ENCODE data around the gene OR1K1.
A peak's percentile ranks its signal among the peaks of the same experiment; 100 is the strongest.
"Not testable (repeated sequence)": the region's sequence is repeated elsewhere in the genome, so short reads cannot be mapped to it uniquely, and the experiment has no call there.

OR1K1 gene, protein sequence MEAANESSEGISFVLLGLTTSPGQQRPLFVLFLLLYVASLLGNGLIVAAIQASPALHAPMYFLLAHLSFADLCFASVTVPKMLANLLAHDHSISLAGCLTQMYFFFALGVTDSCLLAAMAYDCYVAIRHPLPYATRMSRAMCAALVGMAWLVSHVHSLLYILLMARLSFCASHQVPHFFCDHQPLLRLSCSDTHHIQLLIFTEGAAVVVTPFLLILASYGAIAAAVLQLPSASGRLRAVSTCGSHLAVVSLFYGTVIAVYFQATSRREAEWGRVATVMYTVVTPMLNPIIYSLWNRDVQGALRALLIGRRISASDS

DNA sequence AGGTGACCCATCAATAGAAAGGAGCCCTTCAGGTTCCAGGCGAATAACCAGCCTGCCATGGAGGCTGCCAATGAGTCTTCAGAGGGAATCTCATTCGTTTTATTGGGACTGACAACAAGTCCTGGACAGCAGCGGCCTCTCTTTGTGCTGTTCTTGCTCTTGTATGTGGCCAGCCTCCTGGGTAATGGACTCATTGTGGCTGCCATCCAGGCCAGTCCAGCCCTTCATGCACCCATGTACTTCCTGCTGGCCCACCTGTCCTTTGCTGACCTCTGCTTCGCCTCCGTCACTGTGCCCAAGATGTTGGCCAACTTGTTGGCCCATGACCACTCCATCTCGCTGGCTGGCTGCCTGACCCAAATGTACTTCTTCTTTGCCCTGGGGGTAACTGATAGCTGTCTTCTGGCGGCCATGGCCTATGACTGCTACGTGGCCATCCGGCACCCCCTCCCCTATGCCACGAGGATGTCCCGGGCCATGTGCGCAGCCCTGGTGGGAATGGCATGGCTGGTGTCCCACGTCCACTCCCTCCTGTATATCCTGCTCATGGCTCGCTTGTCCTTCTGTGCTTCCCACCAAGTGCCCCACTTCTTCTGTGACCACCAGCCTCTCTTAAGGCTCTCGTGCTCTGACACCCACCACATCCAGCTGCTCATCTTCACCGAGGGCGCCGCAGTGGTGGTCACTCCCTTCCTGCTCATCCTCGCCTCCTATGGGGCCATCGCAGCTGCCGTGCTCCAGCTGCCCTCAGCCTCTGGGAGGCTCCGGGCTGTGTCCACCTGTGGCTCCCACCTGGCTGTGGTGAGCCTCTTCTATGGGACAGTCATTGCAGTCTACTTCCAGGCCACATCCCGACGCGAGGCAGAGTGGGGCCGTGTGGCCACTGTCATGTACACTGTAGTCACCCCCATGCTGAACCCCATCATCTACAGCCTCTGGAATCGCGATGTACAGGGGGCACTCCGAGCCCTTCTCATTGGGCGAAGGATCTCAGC is at the start of gene OR1K1:
Gene OR1K1, plus strand, starts transcription at position 58 of the 995 bp plus-strand sequence. Its CDS starts 0 bp downstream, at position 58.
- no peak for DNase-seq

DNA sequence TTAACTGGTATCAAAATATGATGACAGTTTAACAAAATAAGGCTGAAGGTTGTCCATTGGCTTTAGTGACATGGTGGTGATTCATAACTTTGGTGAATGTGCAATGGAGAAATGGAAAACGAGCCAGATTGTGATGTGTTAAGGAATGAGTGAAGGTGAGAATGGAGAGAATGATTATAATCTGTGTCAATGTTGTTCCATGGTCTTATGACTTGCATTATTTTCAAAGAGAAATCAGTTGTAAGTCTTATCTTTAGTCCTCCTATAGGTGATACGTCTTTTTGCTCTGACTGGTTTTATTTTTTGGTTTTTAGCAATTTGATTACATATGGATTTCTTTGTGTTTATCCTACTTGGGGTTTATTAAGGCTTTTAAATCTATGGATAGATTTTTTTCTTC is 45.1 kb upstream of the OR1K1 start:
- DNase-seq, result no peak

DNA sequence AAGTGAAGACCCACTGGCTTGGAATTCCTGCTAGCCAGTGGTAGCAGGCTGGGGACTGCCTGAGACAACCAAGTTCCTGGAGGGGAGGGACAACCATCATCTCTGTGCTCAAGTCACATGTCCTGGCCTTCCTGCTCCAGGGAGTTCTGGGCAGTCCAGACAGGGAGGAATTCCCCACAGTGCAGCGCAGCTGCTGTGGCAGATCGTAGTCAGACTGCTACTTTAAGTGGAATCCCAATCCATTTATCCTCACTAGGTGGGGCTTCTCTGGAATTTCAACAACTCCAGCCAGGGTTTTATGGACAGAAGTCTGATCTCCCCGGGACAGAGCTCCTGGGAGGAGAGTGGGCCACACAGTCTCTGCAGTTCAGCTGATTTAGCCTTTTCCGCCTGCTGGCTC is 32.1 kb upstream of the OR1K1 start:
- no peak for DNase-seq

DNA sequence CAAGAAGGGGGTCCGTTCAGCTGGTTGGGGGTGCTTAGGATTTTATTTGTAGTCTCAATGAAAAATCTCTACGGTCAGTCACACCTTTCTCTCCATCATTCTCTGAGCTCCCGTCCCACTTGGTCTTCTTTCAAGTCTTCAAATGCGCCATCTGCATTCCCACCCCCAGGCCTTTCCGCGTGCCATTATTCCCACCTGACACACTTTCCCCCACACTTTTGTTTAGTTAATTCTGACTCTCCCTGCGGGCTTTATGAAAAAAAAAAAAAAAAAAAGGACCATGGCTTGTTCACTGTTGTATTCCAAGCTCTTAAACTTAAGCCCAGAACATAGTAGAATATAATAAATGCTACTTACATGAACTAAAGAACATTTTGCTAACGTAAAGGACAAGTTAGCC is 22.9 kb upstream of the OR1K1 start:
- DNase-seq, result no peak

DNA sequence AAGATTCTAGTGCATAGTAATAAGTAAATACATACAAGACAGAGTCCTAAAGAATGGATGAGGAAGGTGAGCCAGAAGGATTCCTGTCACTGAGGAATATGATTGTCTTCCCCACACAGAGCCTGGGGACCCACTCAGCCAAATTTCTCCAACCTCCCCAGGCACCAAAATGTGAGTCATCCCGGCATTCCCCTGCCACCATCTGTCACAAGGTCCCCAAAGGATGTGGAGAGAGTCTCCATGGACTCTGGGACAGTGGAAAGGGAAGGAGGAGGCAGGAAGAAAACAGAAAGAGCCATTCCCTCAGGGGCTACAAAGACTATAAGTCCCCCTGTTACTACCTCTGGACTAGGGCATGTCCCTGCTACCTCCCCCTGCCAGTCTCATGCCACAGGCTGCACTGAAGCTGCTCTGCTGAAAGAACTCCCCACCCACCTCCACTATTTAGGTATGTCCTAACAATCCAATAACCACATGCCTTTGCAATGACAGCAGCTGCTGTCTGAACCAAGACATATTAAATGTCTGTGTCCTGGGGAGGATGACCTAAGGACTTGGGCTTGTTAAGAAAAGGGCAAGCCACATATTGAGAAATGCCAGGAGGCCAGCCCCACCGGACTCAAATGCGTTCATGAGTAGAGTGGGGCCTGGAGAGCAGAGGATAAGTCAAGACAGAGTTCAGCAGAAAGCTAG is 21.8 kb upstream of the OR1K1 start:
- no peak for DNase-seq

DNA sequence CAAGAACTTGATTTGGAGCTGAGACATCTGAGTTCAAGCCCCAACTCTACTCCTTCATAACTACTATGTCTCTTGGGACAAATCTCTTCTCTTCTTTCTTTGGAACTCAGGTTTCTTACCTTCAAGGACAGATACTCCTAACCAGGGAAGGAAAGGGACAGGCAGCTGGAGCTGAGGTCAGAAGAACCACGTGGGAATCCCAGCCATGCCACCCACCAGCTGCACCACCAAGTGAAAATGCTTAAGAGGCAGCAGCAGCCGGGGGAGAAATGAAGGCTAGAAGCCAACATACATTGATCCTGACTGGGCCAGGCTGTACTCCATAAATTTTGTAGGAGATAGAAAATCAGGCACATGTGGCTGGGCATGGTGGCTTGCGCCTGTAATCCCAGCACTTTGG is 20.7 kb upstream of the OR1K1 start:
- DNase-seq, result no peak

DNA sequence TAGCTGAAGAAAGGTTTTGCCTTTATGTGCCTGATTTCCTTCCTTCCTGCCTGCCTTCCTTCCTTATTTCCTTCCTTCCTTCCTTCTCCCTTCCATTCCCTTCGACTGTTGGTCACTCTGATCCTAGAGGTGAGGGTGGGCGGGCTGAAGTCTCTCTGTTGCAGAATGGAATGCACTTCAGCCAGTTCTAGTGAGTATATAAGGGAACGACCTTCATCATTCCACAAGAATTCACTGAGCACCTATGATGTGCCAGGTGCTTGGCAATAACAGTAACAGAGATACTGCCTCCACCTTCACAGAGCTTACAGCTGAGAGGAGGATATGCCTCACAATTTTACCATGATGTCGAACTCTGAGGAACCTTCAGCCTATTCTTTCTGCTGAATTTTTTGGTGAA is 19.9 kb upstream of the OR1K1 start:
- DNase-seq, result no peak

DNA sequence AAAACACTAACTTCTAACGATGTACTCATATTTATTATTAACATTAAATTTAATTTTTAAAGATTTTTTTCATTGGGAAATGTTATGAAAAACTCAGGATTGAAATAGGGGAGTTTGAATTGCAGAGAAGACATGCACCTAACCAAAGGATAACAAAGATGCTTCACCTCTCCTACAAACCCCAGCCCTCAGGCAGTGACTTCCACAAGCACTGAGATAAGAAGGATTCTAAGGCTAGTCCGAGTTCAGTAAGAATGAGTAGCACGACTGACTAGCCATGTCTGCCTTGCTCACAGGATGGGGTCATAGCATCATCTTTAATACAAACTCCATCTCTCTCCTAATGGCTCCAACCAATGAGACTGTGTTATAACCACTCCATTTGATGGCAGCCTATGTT is 18.3 kb upstream of the OR1K1 start:
- DNase-seq, result no peak

DNA sequence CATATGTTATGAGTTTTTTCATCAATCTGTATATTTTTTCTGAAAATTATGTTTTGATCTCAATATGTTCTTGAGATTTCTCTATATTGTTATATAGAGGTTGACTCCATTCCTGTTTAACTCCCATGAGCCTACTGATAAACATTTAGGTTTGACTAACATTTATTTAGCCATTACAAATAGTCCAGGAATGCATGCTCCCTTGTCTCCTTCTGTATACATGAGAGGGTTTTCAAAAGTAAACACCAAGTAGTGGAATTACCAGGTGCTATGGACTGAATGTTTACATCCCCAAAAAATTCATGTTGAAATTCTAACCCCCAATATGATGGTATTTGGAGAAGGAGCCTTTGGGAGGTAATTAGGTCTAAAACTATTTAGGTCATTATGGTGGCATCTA is 14.7 kb upstream of the OR1K1 start:
- DNase-seq, result no peak

DNA sequence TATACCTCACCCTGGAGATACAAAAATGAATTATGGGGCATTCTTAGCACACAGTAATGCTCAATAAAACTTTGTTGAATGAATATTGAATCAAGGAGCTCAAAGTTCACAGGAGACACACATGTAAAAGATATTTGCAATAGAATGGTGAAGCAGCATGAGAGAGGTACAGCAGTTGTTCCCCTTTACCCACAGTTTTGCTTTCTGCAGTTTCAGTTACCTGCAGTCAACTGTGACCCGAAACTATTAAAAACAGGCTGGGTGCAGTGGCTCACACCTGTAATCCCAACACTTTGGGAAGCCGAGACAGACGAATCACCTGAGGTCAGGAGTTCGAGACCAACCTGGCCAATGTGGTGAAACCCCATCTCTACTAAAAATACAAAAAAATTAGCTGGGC is 13.6 kb upstream of the OR1K1 start:
- DNase-seq, result no peak

DNA sequence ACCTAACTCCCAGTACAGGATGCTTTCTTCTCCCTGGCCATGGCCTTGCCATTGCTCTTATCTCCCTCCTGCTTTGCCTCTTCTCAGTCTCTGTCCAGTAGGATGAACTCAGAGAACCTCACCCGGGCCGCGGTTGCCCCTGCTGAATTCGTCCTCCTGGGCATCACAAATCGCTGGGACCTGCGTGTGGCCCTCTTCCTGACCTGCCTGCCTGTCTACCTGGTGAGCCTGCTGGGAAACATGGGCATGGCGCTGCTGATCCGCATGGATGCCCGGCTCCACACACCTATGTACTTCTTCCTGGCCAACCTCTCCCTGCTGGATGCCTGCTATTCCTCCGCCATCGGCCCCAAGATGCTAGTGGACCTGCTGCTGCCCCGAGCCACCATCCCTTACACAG is 11.1 kb upstream of the OR1K1 start, which contains the start of gene OR5C1:
Gene OR5C1, plus strand, starts transcription at position 103 of the 400 bp plus-strand sequence. Its CDS starts 0 bp downstream, at position 103.
- DNase-seq, result no peak

DNA sequence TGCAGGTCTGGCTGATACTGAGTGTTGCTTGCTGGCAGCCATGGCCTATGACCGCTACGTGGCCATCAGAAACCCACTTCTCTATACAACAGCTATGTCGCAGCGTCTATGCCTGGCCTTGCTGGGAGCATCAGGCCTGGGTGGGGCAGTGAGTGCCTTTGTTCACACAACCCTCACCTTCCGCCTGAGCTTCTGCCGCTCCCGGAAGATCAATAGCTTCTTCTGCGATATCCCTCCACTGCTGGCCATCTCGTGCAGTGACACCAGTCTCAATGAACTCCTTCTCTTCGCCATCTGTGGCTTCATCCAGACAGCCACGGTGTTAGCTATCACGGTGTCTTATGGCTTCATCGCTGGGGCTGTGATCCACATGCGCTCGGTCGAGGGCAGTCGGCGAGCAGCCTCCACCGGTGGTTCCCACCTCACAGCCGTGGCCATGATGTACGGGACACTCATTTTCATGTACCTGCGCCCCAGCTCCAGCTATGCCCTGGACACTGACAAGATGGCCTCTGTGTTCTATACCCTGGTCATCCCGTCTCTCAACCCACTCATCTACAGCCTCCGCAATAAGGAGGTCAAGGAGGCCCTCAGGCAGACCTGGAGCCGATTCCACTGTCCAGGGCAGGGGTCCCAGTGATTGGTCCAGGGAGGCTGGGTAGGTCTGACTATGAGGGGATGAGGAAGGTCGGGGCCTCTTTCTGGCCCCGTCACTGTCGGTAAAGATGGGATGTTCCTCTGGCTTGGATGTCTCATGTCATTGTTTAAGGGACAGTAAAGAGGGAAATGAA is 10.5 kb upstream of the OR1K1 start:
- DNase-seq, result no peak

DNA sequence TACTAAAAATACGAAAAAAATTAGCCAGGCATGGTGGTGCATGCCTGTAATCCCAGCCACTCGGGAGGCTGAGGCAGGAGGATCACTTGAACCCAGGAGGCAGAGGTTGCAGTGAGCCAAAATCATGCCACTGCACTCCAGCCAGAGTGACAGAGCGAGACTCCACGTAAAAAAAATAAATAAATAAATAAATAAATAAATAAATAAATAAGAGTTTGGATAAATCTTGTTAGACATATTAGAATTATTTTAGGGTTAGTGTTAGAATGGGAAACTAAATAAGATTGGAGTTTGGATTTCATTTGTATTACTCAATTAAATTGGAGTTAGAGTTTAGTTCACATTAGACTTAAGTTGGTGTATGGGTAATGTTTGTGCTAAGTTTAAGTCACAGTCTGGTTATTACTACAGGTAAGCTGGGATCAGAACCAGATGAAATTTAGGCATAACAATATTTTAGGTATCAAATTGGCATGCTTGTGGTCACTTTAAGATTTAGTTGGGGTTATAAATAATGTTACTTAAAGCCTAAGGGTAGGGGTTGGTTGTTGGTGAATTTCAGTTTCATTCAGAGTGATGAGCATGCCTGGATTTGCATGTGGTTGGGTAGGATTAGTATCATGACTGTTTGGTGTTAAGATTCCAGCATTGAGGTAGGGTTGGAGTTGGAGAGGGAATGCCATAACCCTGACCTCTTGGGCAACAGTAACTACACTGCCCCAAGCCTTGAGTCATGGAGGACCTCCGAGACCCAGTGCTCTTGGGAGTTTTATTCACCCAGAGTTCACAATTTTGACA is 7.9 kb upstream of the OR1K1 start:
- no peak for DNase-seq

DNA sequence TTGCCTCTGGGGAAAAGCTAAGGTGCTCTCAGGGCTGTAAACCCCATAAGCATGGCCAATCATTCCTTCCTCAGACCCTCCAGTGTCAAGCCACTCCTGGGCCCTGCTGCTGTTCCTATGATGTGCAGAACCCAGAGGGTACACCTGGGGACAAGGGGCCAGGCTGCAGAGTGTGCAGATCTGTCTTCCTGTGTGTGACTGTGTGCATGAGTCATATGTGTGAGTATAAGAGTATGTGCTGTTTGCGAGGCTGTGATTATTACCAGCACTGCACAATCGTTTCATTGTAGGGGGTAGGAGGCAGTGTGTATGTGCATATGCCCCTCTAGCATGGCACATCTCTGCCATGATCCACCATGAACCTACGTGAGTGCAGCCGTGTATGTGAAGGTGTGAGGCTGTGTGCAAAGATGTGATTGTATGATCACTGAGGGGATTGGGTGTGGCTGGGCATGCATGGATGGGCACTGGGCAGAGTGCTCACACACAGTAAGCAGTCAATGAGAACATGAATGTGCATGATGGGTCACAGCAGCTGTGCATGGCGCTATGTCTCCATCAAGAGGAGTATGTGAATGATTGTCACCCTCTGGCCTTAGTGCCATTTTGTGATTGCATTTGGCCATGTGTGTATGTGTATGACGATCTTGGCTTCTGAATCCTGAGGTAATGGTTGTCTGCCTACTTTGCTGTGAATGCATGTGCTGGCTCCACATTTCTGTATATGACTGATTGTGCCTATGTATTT is 2.4 kb upstream of the OR1K1 start:
- no peak for DNase-seq

DNA sequence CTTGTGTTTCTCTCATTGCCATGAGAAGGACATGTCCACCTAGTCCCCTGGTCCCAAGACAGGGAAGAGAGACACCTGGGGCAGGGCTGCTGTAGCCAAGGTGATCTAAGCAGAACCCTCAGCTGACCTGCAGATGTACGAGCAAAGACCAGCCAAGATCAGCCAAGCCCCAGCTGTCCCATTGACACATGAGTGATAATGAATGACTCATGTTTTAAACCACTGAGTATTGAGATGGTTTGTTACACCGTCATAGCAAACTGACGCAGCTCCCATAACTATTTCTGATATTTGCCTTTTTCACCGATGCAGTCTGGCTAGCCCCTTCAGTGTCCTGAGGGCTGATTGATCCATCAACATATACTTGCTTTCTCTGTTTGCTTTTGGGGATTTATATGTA is 6.7 kb downstream of the OR1K1 start:
- no peak for DNase-seq

DNA sequence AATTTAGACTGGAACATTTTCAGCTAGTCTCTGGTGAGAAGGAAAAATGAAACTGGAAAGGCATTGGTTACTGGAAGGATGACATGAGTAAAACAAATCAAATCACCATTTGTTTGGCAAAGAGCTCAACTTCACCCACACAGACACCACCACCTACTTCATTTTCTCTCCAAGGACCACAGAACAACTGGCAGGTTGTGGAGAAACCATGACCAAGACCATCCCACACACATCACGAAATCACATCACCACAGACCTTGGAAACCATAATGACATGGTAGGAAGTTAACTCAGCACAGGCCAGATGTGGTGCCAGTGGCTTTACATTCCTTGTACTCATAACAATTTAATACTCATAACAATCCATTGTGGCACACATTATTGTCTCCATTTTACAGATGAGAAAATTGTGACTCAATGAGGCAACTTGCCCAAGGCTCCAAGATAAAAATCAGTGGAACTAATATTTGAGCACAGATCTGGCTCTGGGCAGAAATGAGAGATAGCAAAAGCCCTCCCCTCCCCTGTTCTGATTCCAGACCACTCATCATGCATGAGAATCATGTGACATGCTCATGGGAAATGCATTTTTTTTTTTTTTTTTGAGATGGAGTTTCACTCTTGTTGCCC is 7.5 kb downstream of the OR1K1 start:
- DNase-seq, result no peak

DNA sequence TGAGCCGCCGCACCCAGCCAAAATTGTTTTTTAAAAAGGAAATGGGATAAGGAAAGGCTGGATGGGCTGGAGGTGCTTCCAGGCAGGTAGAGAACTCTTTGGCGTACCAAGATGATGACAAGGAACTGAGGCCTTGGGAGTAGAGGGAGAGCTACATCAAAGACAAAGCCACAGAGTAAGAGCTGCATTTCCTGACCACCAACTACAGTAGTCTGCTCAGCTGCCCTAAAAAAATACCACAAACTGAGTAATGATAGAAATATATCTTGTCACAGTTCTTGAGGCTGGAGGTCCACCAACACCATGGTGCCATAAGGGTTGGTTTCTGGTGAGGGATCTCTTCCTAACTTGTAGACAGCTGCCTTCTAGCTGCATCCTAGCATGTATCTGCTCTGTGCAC is 8.2 kb downstream of the OR1K1 start:
- no peak for DNase-seq

DNA sequence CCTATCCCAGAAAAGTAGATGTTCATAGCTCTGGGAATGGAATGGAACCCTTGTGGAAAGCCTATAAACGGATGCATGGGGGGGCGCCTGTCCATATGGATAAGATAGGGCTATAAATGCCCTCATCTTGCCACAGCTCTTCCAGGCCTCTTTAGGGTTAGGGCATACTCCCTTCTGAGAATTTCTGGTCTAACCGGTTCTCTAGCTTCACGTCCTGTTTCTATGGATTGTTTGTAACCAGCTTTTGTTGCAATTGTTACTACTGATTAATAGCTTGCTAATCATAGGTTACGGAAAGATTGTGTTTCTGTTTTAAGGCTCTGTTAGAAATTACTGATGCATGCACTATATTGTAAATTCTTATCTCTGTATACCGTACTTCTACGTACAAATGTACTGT is 9.3 kb downstream of the OR1K1 start:
- not testable (repeated sequence) for DNase-seq

DNA sequence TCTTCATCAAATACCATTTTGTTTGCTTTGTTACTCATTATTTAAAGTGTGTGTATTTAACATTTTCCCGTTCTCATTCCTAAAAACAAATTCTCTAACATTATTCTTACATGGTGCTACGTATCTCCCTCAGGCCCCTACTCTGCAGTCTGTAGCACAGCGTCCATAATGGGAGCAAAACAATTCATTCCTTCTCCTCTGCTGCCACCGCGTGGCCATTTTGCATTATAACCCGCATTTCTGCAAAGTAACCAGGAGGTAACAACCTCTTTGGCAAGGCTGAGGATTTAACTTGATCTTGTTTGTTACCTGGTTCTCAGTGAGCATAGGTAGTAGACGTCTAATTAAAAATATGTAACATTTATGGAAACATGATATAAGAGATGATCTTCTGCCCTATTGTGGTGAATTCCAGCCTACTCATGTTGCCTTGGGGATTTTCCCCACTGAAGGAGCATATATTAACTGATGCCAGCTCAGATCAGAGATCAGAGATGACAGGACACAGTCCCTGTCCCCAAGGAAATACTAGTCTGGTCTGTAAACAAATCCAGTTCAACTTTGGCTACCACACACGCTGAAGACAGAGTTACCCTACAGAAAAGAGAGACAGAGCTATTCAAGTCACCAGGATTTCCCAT is 10.5 kb downstream of the OR1K1 start:
- DNase-seq, result peak; percentile 77

DNA sequence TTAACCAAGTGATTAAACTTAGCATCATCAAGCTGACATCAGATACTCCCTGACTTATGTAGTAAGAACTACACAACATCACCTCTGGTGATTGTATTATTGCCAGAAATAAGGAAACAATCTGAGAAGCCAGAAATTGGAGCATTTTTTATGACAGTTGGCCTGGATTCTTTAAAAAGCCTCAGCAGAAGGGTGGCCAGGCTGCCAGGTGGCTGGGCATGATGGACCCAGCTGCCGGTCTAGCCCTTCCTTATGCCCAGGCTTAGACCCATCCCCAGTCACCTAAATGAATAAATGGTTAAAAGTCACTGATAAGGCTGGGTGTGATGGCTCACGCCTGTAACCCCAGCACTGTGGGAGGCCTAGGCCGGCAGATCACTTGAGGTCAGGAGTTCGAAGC is 12.8 kb downstream of the OR1K1 start:
- no peak for DNase-seq
